Body of pancreas (tissue), 4 donors: ENCODE data around the gene ISOC2. TPM values are rescaled to one million over a fixed set of nuclear protein-coding genes. Genes with fewer than 3 reads are reported as not detected.
A peak's percentile ranks its signal among the peaks of the same experiment; 100 is the strongest.

Experiments
- ATAC-seq: fragments of 150-250 bp; one replicate; pipeline ENCODE4 v1.9.1; 2016
- DNase-seq, 4 donors: peaks; one replicate each; pipeline ENCODE4 v3.0.0-alpha.2; 2019
- H3K27ac ChIP-seq, 4 donors: fragments of 200-600 bp; sonication (generic); 1 replicate in 3 of 4; 2 replicates in 1 of 4; pipeline versions ENCODE4 v1.5.1 to v1.6.1; 2016 to 2019; ENCODE audit warnings: mild to moderate bottlenecking in 1 of 4, mixed read lengths in 1 of 4, moderate library complexity in 1 of 4
- H3K27me3 ChIP-seq, 2 donors: fragments of 200-600 bp; sonication (generic); one replicate each; pipeline ENCODE4 v1.6.0; 2016; ENCODE audit warnings: mild to moderate bottlenecking in 1 of 2
- H3K36me3 ChIP-seq, 2 donors: fragments of 200-600 bp; sonication (generic); replicated peaks in 1 of 2; 2 replicates each; pipeline ENCODE4 v1.5.1; 2016; ENCODE audit warnings: low read depth in 2 of 2; ENCODE audit not compliant: insufficient read depth in 1 of 2
- H3K4me1 ChIP-seq: fragments of 200-600 bp; sonication (generic); one replicate; pipeline ENCODE4 v1.6.0; 2016
- H3K4me3 ChIP-seq, 2 donors: fragments of 200-600 bp; sonication (generic); 1 replicate in 1 of 2; 2 replicates in 1 of 2; pipeline ENCODE4 v1.5.1; 2016 to 2019
- H3K9me3 ChIP-seq, 3 donors: fragments of 200-600 bp; sonication (generic); 1 replicate in 2 of 3; 2 replicates in 1 of 3; pipeline ENCODE4 v1.5.1; 2016
- POLR2A ChIP-seq, 3 donors: fragments of 450-650 bp; IDR thresholded peaks; one replicate each; pipeline ENCODE4 v1.6.1; 2016; ENCODE audit warnings: antibody characterized with exemption in 3 of 3, mild to moderate bottlenecking in 2 of 3
- WGBS, 2 donors: methylation state at CpG; one replicate each; pipeline ENCODE4 v1.1.5; 2017; 5-methylcytosine and 5-hydroxymethylcytosine counted together
- intact Hi-C: fragments of 100-400 bp; cut with DNase I; formaldehyde crosslinking; loops from one replicate; pipeline ENCODE4 v1.15.1; 2023
- total RNA-seq, 2 donors: library from RNA; depleted of rRNA; stranded (reverse); fragments of >200 nt; gene quantifications; one replicate each; pipeline ENCODE4 v1.1.0, GENCODE V29; 2016
- TF ChIP-seq, protein P1 (sequence below), 7 experiments: fragments of 450-650 bp in 4 of 7; fragments of 200-600 bp in 3 of 7; sonication (generic) in 3 of 7; IDR thresholded peaks; one replicate each; pipeline ENCODE4 v1.5.1; 2016 to 2019; ENCODE audit warnings: antibody characterized with exemption in 7 of 7

Gene ISOC2
- total RNA-seq, 2 donors from 2014 or later: 38.4 to 75.8 TPM

DNA sequence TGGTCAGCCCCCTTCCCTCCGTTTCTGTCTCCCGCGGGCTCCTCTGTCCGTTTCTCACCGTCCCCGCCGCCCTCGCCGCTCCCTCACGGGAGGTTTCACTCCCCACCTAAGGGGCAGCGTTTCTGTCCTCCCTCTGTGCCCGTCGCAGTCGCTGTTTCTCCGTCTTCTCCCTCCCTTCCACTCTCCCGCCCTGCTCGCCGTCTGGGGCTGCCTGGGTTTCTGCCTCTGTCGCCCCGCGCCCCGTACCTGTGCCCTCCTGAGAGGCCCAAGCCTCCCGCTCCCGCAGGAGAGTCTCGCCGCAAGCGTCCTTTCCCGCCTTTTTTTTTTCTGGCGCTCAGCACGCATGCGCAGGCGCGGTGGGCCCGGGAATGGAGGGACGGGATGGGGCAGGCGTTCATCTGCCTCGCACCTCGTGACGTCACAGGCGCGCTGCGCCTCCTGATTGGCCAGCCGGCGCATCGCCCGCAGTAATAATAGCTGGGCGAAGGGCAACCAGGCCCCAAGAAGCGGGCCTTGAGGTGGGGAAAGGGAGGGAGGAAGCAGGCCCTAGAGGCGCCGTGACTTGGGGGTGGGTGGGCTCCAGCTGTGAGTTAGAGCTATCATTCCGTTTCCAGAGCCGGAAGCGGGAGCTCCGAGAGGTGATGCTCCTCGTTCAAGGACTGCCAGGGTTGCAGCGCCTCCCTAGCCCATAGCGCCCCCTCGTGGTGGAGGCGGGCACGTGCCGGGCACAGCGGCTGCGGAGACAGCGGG, 42.2 kb upstream of the ISOC2 start:
- H3K4me3 ChIP-seq: no peak overlapping the region

DNA sequence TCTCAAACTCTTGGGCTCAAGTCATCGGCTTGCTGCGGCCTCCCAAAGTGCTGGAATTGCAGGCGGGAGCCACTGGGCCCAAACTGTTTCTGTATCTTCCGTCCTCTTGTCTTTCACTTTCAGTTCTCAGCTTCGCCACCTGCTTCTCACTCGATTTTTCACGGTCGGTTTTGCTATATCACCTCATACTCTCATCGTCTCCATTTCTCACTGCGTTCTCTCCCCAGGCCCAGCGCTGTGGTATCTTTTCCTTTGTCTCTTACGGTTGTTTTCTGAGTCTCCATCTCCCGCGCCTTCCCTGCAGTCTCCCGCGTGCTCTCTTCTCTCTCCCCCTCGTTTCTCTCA, 41.7 kb upstream of the ISOC2 start:
- ATAC-seq: no peak
- H3K4me1 ChIP-seq: peaks cover 10% of the 10 kb centered on the region
- H3K9me3 ChIP-seq: no peaks in the 10 kb centered on the region
- TF ChIP-seq, protein P1, sequence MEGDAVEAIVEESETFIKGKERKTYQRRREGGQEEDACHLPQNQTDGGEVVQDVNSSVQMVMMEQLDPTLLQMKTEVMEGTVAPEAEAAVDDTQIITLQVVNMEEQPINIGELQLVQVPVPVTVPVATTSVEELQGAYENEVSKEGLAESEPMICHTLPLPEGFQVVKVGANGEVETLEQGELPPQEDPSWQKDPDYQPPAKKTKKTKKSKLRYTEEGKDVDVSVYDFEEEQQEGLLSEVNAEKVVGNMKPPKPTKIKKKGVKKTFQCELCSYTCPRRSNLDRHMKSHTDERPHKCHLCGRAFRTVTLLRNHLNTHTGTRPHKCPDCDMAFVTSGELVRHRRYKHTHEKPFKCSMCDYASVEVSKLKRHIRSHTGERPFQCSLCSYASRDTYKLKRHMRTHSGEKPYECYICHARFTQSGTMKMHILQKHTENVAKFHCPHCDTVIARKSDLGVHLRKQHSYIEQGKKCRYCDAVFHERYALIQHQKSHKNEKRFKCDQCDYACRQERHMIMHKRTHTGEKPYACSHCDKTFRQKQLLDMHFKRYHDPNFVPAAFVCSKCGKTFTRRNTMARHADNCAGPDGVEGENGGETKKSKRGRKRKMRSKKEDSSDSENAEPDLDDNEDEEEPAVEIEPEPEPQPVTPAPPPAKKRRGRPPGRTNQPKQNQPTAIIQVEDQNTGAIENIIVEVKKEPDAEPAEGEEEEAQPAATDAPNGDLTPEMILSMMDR (IDR thresholded peaks at IDR 0.05): no peak
- no peak for TF ChIP-seq POLR2A (IDR thresholded peaks at IDR 0.05)
- DNase-seq: no peak
- no peaks in the 10 kb centered on the region for H3K27me3 ChIP-seq
- no peak overlapping the region for H3K4me3 ChIP-seq
- H3K36me3 ChIP-seq: no peaks in the 10 kb centered on the region
- intact Hi-C loops: loop anchor here (5.0 kb wide), 1 partner anchor 361 kb away; no protein-coding TSS in a partner anchor
- WGBS, 2 donors: 73 to 91% methylated on average over 16 to 17 of the region's 17 CpGs
- no peak overlapping the region for H3K27ac ChIP-seq

More for the DNA sequence above, 42.2 kb upstream of the ISOC2 start:
- H3K4me1 ChIP-seq: peaks cover 10% of the 10 kb centered on the region
- no peaks in the 10 kb centered on the region for H3K36me3 ChIP-seq
- 10 to 22% methylated on average over 38 to 64 of the region's 64 CpGs for WGBS, 2 donors
- peak; percentile 88 to 95 (median 93) for DNase-seq
- H3K27me3 ChIP-seq: no peaks in the 10 kb centered on the region
- H3K27ac ChIP-seq: peak overlapping the region in 2 of 4 donors; percentile 34 to 69
- H3K9me3 ChIP-seq: no peaks in the 10 kb centered on the region
- intact Hi-C loops: loop anchor here (5.0 kb wide), 1 partner anchor 361 kb away; no protein-coding TSS in a partner anchor
- peak; percentile 96 for ATAC-seq
- TF ChIP-seq POLR2A (IDR thresholded peaks at IDR 0.05): no peak
- TF ChIP-seq, protein P1 (IDR thresholded peaks at IDR 0.05): peak; percentile 92 to 98 (median 97)

DNA sequence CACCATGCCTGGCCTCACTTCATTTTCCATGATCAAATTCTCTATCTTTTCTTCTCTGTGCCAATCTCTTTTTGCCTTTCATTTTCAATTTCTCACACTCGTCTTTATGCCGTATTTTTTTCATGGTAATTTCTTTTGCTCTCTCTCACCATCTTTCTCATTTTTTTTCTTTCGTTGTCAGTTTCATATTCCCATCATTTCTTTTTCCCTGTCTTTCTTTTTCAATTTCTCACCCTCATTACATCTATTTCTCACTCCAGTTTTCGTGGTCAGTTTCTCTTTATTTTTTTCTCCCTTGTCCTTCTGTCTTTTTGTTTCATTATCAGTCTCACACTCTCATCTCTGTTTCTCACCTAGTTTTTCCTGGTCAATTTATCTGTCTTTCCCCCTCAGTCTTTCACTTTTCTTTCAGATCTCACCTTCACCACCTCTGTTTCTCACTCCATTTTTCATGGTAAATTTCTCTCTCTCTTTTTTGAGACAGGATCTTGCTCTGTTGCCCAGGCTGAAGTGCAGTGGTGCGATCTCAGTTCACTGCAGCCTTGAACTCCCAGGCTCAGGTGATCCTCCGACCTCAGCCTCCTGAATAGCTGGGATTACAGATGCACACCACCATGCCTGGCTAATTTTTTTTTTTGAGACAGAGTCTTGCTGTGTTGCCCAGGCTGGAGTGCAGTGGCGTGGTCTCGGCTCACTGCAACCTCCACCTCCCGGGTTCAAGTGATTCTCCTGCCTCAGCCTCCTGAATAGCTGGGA, 40.9 kb upstream of the ISOC2 start:
- Histone ChIP-seq H3K27ac (no peak overlapping the region), H3K9me3 (no peaks in the 10 kb centered on the region), H3K4me1 (peaks cover 10% of the 10 kb centered on the region), H3K36me3 (no peaks in the 10 kb centered on the region), H3K4me3 (no peak overlapping the region), H3K27me3 (no peaks in the 10 kb centered on the region)
- WGBS, 2 donors: 82 to 89% methylated on average over 9 of the region's 9 CpGs
- no peak for ATAC-seq
- intact Hi-C loops: loop anchor here (5.0 kb wide), 1 partner anchor 360 kb away; no protein-coding TSS in a partner anchor
- TF ChIP-seq, protein P1 (IDR thresholded peaks at IDR 0.05): no peak
- no peak for TF ChIP-seq POLR2A (IDR thresholded peaks at IDR 0.05)
- DNase-seq: no peak

DNA sequence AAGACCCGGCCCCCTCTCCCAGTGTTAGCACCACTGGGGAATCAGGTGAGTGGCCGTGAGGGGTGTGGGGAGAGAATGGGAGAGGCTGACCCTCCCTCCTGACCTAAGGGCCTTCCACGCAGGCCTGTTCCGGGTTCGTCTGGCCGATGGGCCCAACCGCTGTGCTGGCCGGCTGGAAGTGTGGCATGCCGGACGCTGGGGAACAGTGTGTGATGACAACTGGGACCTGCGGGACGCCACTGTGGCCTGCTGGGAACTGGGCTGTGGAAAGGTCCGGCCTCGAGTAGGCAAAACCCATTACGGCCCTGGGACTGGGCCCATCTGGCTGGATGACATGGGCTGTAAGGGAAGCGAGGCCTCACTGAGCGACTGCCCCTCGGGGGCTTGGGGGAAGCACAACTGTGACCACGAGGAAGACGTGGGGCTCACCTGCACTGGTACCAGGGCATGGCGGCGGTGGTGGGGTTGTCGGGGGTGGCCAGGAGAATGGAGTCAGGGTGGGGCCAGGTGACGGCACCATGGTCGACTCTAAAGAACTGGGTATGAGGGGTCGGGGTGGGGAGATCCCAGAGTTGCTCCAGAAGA, 39.0 kb upstream of the ISOC2 start:
- Histone ChIP-seq H3K4me3 (no peak overlapping the region), H3K9me3 (no peaks in the 10 kb centered on the region), H3K4me1 (peaks cover 10% of the 10 kb centered on the region), H3K36me3 (no peaks in the 10 kb centered on the region), H3K27me3 (no peaks in the 10 kb centered on the region), H3K27ac (no peak overlapping the region)
- DNase-seq (no peak), ATAC-seq (no peak)
- 86% methylated on average over 11 to 21 of the region's 26 CpGs for WGBS, 2 donors
- intact Hi-C loops: loop anchor here (5.0 kb wide), 1 partner anchor 358 kb away; no protein-coding TSS in a partner anchor
- TF ChIP-seq, protein P1 (IDR thresholded peaks at IDR 0.05): no peak
- TF ChIP-seq POLR2A (IDR thresholded peaks at IDR 0.05): no peak
